Activated CD4-positive, CD25-positive, alpha-beta regulatory T cell (primary cell): ENCODE results near the gene PTX3.

ENCODE experiments used
- DNase-seq, 4 experiments: peaks; one replicate each; lab custom pipeline; 2025; lab: John Stamatoyannopoulos, UW

Gene PTX3

DNA sequence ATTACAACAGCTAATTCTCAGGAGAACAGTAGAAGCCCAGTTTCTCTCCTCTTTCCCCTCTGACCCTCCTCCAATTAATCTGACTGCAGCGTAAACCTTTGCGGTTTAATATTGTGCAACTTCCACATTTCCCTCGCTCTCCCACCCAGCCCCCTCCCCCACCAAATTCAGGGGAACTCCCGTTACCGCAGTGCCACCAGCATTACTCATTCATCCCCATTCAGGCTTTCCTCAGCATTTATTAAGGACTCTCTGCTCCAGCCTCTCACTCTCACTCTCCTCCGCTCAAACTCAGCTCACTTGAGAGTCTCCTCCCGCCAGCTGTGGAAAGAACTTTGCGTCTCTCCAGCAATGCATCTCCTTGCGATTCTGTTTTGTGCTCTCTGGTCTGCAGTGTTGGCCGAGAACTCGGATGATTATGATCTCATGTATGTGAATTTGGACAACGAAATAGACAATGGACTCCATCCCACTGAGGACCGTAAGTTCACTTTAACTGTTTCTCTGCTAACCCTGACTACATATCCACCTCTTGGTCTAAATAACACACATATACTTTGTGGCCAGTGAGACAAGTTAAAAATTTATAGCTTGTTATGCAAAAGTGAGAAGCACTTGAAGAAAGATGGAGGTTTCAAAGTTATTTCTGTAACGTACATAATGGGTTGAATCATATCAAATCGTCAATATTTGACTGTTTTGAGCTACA is at the start of gene PTX3:
PTX3 (plus strand) TSS at position 268 of the 709 bp plus-strand sequence; CDS start at position 352, 84 bp downstream.
- DNase-seq = no peak

DNA sequence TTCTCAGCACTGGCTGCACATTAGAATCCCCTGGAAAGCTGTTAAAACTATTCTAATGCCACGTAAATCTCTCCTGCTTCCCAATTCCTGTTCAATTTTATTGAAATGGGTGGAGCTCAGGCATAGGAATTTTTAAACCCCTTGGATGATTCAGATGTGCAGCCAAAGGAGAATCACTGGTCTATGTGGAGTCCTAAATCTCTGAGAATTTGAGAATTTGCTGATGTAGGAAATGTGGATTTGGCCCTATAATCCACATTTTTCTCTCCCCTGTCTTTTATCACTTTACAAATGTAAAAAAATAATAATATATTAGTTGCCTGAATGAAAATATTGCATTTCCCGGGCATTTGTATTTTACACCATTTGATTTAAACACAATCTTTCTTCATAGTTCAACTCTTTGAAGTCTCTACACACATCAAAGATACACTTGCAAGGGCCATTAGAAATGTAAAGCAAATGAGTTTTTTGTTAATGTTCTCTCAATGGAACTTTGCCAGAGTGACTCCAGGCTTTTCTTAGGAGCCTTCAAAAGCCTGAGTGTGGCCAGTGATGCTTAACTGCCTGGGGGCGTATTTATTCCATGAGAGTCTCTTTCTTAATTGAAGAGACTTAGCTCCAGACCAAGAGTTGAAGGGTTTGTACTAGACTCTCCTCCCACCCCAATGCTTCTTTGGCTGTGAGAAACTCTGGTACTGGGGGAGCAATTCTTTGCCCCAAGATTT is 48.8 kb upstream of the PTX3 start:
- DNase-seq = no peak

DNA sequence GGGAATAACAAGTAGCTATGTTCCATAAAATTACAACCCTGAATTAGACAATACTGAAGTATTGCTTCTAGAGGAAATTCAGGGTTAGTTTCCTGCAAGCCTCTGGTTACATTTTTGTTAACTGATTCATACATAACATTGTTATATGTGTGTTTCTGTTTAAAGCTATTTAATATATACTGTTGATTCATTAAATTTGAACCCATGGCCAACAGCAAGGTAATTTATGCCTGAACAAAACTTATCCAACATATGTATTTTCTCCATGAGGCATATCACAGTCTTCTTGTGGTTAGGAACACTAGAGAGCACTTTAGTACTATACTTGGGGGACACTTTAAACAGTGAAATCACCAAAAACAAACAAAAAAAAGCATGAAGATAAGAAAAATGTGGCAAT is 47.7 kb upstream of the PTX3 start:
- no peak for DNase-seq

DNA sequence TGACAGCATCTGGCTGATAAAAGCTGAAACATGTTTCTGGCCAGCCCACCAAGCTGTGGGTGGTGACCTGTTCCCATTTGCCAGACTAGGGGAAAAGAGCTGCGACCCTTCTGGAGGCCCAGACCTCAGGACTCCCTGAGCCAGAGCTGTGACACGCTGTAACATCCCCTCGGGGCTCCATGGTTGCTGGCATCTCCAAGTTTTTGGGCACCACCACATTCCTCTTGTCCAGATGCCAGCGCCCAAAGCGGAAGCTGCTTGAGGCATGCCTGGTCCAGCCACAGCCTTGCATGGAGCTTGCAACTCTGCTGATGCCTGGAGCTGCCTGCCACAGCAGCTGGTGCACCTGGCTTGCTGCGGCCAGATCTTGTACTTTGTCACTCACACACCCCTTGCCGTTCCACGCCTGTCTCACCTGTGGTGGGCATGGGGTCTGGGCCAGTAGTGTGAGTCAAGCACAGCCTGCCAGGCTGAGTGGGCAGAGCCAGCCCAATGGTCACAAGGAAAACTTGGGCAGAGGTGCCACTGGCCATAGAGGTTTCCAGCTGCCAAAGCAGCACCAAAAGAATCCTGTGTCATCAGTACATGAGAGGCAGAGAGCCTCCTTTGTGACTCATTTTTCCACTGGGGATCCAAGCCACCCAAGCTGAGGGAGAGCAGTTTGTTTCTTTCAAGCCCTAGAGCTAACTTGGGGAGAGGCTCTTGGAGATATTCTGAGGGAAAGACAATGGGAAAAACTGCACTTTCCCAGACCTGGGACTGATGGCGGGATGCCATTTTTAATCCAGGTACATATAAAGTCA is 45.7 kb upstream of the PTX3 start:
- no peak for DNase-seq

DNA sequence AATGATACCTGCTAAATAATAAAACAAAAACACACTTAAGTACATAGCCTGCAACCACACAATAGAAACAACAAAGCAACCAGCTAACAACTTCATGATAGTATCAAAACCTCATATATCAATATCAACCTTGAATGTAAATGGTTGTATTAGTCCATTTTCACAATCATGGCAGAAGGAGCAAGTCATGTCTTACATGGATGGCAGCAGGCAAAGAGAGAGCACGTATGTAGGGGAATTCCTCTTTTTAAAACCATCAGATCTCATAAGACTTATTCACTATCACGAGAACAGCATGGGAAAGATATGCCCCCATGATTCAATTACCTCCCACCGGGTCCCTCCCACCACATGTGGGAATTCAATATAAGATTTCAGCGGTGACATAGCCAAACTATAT is 44.5 kb upstream of the PTX3 start:
- no peak for DNase-seq

DNA sequence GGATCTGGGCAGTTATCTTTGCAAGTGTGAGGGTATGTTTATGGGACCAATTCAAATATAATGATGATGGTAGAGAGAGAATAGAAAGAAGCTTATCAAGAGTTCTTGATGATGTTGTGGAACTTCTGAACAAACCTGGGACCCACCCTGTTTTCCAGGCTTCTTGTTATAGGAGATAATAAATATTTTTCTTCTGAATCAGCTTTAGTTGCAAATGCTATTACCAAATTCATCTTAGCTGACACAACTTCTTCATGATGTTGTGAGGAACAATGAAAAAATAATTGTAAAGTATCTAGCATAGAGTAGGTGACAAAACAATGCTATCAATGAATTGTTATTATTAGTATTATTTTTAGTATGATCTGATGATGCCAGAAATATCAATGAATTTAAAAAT is 43.5 kb upstream of the PTX3 start:
- no peak for DNase-seq

DNA sequence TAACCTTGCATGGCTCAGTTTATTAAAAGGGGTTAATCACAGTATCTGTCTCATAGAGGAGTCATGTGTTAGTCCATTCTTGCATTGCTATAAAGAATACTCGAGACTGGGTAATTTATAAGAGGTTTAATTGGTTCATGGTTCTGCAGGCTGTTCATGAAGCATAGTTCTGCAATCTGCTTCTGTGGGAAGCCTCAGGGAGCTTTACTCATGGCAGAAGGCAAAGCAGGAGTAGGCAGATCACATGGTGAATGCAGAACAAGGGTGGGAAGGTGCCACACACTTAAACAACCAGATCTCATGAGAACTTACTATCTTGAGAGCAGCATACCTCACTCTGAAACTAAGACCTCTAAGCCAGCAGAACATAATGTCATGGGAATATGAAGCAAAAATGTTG is 42.2 kb upstream of the PTX3 start:
- no peak for DNase-seq

DNA sequence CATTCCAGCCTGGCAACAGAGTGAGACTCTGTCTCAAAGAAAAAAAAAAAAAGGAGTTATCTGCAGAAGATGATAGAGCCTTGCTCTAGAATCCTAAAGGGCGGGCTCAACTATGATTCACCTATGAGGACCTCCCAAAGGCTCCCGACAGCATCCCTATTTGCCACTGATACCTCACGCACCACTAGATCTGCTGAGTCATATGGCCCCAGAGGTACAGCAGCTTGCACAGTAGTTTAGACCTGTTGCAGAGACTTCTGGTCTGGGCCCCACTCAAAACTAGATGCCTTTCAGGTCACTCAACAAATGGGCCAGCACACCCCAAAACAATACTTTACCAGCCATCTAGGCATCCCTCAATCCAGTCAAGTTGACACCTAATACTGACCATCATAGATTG is 38.1 kb upstream of the PTX3 start:
- DNase-seq = no peak

DNA sequence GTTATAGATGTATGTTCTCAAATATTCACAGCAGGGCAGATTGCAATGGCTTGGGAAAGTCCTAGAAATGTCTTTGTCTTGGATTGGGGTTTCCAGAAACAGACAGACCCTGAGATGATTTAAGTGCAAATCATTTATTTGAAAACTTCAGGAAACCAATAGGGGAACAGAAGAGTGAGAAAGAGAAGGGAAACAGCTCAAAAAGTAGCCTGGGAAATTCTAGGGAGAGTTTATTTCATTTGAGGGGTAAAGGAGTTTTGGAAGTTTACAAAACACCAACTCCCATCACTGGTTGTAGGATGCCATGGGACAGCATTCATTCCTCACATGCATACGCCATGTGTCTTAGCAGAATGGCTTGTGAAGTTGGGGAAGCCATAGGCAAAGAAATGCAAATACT is 32.3 kb upstream of the PTX3 start:
- no peak for DNase-seq

DNA sequence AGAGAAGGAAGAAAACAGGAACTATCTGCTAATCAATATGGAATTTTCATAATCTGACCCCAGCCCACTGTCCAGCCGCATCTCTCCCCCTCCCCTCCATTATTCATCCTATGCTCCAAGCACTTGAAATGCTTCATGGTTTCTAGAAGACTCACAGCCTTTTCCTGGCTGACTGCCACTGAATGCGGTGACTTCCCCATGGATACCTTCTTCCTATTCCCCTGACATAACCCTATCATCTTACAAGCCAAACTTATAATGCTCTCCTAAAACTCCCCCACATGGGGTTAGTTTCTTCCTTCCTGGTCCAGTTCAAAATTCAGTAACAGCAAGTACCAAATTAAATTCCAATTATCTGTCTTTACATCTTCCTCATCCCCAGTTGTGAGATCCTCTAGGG is 31.2 kb upstream of the PTX3 start:
- no peak for DNase-seq

DNA sequence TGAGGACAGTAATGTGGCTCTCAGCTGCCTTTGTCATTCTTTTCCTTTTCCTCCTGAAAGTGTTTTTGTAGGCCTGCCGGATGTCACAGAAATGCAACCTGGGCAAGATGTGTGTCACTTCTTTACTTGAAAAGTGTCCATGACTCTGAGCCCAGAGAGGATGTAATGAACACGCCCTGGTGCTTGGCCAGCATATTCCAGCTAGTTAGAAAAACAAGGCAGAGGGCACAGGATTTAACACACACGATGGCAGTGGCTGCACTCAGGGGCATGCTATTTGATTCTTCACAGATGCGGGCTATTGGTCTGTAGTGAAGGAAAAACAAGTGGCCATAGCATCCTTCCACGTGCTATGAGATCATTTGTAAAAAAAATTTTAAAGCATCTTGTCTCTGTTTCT is 30.3 kb upstream of the PTX3 start:
- DNase-seq = no peak

DNA sequence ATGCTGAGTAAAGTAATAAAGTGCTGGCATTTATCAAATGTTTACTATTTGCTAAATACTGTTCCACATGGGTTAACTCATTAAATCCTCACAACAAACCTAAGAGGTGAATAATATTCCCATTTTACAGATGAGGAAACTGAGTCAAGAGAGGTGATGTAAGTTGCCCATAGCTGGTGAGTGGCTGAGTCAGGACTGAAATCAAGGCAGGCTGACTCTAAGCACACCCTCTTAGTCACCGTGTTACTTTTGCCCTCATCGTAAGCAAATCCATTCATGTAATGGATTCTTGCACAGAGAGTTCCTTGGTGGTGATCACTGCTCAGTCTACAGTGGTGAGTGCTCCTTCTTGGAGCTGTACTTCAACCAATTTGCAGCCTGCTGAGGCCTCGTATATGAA is 28.9 kb upstream of the PTX3 start:
- no peak for DNase-seq

DNA sequence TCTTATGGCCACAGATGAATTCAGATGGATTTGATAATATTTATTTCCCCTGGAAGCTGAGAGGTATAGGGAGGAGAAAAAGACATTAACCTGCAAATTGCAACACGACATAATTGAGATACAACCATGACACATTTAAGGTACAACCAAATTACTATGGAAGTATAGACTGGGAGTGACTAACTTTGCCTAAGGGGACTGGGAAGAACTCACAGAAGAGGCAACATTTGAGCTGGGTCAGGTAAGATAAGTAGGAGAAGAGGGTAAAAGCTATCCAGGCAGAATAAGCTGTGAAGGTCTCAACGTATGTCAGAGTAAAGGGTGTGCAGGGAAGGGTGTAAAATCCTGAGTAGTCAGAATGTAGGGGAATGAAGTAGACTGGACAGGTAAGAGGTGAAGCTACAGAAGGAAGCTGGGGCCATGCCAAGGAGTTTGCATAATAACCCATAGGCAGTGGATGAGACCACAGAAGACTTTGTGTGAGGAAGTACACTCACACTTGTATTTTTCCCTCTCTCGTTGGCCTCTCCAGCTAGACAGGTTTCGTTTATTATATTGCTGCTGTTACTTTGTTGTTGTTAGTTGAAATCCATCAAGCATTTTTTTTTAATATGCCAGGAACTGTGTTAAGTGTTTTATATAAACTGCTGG is 28.0 kb upstream of the PTX3 start:
- no peak for DNase-seq

DNA sequence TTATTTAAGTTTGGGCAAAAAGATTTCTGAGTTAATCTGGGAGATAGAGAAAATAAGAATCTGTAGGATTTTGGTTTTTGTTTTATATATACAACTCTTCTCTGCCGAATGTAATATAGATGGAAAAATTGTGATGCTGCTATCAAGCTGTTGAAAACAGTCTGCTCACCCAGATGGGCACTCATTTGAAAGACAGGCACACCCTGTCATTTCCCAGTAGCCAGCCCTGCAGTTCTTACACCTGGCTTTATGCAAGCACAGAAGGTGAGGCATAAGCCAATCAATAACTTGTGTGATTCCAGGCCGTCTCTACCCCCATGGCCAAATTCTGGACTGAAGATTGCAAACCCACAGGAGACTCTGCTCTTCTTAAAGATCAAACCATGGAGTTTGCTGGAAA is 27.1 kb upstream of the PTX3 start:
- DNase-seq = no peak

DNA sequence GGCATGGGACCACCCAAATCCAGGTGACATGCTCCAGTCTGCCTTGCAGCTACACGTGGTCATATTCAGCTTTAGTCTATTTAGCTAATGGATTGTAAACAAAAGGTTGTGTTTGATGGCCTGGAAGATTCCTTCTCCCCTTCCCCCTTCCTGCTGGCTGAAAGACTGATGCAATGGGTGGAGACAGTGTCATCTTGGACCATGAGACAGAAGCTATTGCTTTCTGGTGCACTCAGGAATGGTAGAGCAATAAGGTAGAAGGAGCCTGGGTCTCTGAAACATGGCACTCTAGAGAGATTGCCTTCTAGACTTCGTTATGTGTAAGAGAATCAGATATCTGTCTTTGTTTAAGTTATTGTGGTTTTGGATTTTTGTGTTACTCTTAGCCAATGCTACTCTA is 25.7 kb upstream of the PTX3 start:
- DNase-seq = no peak

DNA sequence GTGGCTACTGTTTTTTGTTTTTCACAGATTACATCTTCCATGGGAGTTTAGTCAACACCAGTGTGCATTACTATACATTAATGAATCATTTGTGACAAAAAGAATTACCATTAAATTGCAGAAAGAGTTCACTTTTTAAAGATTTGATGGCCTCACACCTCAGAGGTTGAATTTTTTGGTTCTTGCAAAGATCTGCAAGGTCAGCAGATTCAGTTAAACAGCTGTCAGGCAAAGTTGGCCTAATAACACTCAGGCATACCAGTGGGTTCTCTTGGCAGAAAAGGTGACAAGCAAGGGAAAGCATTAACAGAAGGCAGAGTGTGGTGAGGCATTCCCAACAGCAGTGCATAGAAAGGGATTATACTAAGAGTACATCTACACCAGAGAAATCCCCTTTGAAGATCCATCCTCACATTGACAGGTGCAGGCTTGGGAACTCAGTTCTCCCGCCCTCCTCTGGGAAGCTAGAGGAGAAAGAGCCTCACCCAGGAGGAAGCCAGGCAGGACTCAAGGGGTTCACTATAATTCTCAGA is 24.3 kb upstream of the PTX3 start:
- DNase-seq = no peak

DNA sequence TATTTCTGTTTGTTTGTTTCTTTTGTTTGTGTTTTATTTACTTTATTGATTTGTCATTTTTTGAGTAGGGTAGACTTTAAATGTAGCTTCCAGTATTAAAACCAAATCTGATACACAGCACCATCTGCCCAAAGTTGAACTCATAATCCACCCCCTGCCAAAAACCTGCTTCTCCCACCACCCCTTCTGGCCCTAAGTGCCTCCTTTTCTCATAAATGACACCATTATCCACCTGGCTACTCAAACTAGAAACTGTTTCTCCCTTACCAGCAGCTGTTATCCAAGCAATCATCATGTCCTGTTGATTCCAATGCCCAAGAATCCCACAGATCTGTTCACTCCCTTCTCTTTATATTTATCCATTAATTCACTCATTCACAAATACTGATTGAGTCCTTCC is 21.8 kb upstream of the PTX3 start:
- no peak for DNase-seq

DNA sequence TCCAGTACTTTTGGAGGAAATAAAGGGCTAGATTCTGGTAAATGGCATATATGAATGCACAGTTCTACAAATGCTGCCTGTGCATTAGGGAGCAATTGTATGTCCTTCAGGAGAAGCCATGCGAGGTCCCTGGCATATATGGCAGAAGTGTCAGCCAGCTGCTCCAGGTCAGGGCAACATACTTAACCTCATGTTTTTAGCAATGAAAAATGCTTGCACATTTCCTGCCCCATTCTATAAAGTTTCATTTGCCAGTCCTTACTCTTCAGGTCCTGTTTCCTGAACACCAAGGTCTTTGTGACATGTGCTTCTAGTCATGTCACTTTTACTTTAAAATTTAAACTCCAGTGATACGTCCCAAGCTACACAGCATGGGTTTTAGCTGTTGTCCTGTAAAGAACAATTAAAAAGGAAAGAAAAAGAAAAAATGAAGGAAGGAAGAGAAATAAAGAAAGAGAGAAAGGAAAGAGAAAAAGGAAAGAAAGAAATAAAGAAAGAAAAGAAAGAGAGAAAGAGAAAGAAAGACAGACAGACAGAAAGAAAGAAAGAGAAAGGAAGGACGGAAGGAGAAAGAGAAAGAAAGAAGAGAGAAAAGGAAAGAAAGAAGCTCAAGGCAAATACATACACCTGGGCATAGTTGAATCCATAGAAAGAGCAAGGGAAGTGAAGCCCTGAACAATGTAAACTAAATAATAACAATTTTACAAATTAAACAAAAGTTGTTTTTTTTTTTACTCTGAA is 20.1 kb upstream of the PTX3 start:
- no peak for DNase-seq

DNA sequence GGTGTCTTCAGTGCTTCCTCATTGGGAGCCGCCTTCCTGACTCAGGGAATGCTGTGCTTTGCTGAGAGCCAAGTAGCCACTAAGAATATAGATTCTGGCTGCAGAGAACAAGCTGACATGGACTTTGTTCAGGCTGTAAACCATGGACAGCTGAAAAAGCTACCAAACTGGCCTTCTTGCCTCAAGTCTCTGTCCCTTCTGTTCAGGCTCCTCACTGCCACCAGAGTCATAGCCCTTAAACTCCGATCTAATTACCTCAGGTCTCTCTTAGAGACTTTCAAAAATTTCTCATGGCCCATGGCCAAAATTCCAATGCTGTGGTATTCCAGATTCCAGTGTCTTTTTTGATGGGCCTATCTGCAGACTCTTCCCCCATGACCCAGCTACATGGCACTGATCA is 19.4 kb upstream of the PTX3 start:
- DNase-seq = no peak

DNA sequence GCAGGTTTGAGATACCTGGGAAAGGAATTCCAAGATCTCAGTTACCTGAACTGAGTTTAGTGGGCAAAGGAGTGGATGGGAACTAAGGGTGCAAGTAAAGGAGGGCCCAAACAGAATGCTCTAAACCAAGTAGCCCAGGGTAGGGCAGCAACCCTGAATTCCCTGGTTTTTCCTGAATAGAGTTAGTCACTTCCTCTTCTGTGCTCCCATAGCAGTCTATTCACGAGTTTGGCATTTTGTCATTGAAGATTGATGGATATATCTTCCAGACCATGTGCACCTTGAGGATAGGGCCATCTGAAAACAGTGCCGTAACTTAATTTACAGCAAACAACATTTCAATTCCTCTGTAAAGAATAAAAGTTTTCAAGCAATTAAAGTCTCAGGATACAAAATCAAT is 18.5 kb upstream of the PTX3 start:
- DNase-seq = no peak

DNA sequence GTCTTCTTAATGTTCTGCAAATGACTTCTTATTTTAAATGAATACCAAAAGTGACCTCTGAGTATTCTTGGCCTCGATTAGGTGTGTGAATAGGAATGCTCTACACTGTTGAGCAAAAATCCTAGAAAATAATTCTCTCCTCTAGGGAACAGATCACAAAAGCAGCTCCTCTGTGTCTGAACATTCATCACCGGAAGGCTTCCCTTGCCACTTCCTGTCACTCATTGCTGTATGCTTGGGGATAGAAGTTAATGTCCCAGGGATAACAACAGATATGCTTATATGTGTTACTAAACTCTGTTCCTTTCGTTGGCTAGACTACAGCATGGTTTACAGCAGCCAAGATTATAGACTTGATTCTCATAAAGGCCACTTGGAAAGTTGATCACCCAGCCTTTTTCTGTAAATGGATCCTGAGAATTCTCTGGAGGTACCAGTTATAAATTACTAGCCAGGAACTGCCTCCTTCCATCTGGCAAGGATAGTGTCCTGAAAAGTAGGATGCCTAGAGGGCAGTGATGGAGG is 16.0 kb upstream of the PTX3 start:
- no peak for DNase-seq
